OCI-LY7 (cell line): ENCODE data around the gene APBB1IP. TPM values are rescaled to one million over a fixed set of nuclear protein-coding genes. Genes with fewer than 3 reads are reported as not detected.

Experiments used
- BruUV-seq: library from RNA; stranded (reverse); fragments of 400-500 nt; replicated peaks from 2 replicates; lab custom pipeline; 2021; lab: Mats Ljungman, UMichigan
- CTCF ChIA-PET: fragments of 300-600 bp; sonication (Branson Sonifier 250); formaldehyde crosslinking; loops from one replicate; lab custom pipeline; 2022; ENCODE audit warnings: antibody characterized with exemption; ENCODE audit not compliant: unreplicated experiment; lab: Charles Lee
- POLR2A ChIA-PET: fragments of 300-600 bp; sonication (Branson Sonifier 250); formaldehyde crosslinking; loops from one replicate; lab custom pipeline; 2022; ENCODE audit warnings: antibody characterized with exemption; lab: Charles Lee
- DNase-seq: peaks from one replicate; pipeline ENCODE4 v3.0.0-alpha.2; 2015; ENCODE audit warnings: low spot score
- H2AFZ ChIP-seq: fragments of 200-600 bp; sonication (generic), shearing (Covaris generic); 2 replicates; pipeline ENCODE4 v1.6.1; 2014; ENCODE audit warnings: mild to moderate bottlenecking, antibody characterized with exemption, low read length, moderate library complexity
- H3K27ac ChIP-seq: fragments of 200-600 bp; sonication (generic); 2 replicates; pipeline ENCODE4 v1.5.1; 2014; ENCODE audit warnings: mixed run types, low read depth, mild to moderate bottlenecking, moderate library complexity, low read length, inconsistent platforms; ENCODE audit not compliant: poor library complexity, severe bottlenecking
- H3K36me3 ChIP-seq: fragments of 200-600 bp; sonication (generic); 2 replicates; pipeline ENCODE4 v1.6.1; 2014; ENCODE audit warnings: mild to moderate bottlenecking, antibody characterized with exemption, low read length, moderate library complexity, mixed read lengths; ENCODE audit not compliant: insufficient read depth
- H3K4me1 ChIP-seq: fragments of 200-600 bp; sonication (generic); 2 replicates; pipeline ENCODE4 v1.5.1; 2014; ENCODE audit warnings: mild to moderate bottlenecking, low read length; ENCODE audit not compliant: insufficient read depth, poor library complexity, severe bottlenecking
- H3K4me2 ChIP-seq: fragments of 200-600 bp; sonication (generic); 2 replicates; pipeline ENCODE4 v1.6.1; 2014; ENCODE audit warnings: mild to moderate bottlenecking, low read length
- H3K4me3 ChIP-seq: fragments of 200-600 bp; sonication (generic); 2 replicates; pipeline ENCODE4 v1.5.1; 2014; ENCODE audit warnings: mild to moderate bottlenecking, low read depth, low read length; ENCODE audit not compliant: poor library complexity, severe bottlenecking
- H3K79me2 ChIP-seq: fragments of 200-600 bp; sonication (generic); 2 replicates; pipeline ENCODE4 v1.6.1; 2016; ENCODE audit warnings: low read depth, mild to moderate bottlenecking, low read length, moderate library complexity, mixed read lengths; ENCODE audit not compliant: insufficient read depth
- H3K9me2 ChIP-seq: fragments of 200-600 bp; sonication (generic); 2 replicates; pipeline ENCODE4 v1.6.1; 2016; ENCODE audit warnings: mild to moderate bottlenecking, low read length, mixed read lengths; ENCODE audit not compliant: insufficient read depth
- H3K9me3 ChIP-seq: fragments of 200-600 bp; sonication (generic); 2 replicates; pipeline ENCODE4 v1.6.1; 2014; ENCODE audit warnings: mild to moderate bottlenecking, mixed run types, low read length, mixed read lengths
- H4K20me1 ChIP-seq: fragments of 200-600 bp; sonication (generic); 2 replicates; pipeline ENCODE4 v1.6.1; 2014; ENCODE audit warnings: mild to moderate bottlenecking, antibody characterized with exemption, low read length, moderate library complexity, mixed read lengths; ENCODE audit not compliant: insufficient read depth
- EZH2phosphoT487 ChIP-seq: fragments of 200-600 bp; sonication (generic); IDR thresholded peaks from 2 replicates; pipeline ENCODE4 v1.6.1; 2018; ENCODE audit warnings: low read depth, borderline replicate concordance, mild to moderate bottlenecking, mixed run types, antibody characterized with exemption, low read length, moderate library complexity, mixed read lengths
- intact Hi-C: fragments of 100-400 bp; cut with micrococcal nuclease; formaldehyde crosslinking; loops from one replicate; pipeline ENCODE4 v1.10.0; 2022; ENCODE audit not compliant: unreplicated experiment
- total RNA-seq, 2 experiments: library from RNA; depleted of rRNA in 1 of 2; stranded (reverse); fragments of >200 nt in 1 of 2; shearing (Covaris generic) in 1 of 2; gene quantifications; 2 replicates each; pipeline ENCODE4 v1.2.3, GENCODE V29; 2014 to 2022
- TF ChIP-seq, protein P1 (sequence below): fragments of 200-600 bp; sonication (generic); conservative IDR thresholded peaks from 2 replicates; pipeline ENCODE4 v1.5.1; 2014; ENCODE audit warnings: mild to moderate bottlenecking, antibody characterized with exemption, low read length, moderate library complexity, mixed read lengths

The APBB1IP gene
- total RNA-seq, 2 experiments from 2014 or later = 65.8 to 167 TPM

DNA sequence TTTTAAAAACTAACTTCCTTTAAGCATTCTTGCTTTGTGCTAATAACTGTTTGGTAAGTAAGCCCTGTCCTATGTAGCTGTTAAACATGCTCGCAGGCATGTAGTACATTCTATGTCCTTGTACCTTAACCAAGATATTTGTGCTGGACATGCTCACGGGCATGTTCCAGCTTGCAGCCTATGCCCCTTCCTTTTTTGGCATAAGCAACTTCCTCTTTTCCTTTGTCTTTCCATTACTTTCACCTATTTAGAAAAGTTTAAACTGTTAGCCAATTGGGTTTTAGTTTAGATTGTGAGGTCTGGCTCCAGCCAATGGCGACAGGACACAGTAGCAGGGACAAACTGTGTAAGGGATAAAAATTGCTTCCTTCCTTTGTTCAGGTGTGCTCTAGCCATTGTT, 14.4 kb upstream of the APBB1IP start:
- no peak overlapping the region for H2AFZ ChIP-seq
- no peaks in the 10 kb centered on the region for H3K9me2 ChIP-seq
- intact Hi-C loops = no loop called here
- no peak overlapping the region for H3K27ac ChIP-seq
- peaks cover 6% of the 10 kb centered on the region; the same call in 1 of the 2 replicates for H3K9me3 ChIP-seq
- H3K4me3 ChIP-seq = no peak overlapping the region
- H3K79me2 ChIP-seq = no peaks in the 10 kb centered on the region
- TF ChIP-seq, protein P1, sequence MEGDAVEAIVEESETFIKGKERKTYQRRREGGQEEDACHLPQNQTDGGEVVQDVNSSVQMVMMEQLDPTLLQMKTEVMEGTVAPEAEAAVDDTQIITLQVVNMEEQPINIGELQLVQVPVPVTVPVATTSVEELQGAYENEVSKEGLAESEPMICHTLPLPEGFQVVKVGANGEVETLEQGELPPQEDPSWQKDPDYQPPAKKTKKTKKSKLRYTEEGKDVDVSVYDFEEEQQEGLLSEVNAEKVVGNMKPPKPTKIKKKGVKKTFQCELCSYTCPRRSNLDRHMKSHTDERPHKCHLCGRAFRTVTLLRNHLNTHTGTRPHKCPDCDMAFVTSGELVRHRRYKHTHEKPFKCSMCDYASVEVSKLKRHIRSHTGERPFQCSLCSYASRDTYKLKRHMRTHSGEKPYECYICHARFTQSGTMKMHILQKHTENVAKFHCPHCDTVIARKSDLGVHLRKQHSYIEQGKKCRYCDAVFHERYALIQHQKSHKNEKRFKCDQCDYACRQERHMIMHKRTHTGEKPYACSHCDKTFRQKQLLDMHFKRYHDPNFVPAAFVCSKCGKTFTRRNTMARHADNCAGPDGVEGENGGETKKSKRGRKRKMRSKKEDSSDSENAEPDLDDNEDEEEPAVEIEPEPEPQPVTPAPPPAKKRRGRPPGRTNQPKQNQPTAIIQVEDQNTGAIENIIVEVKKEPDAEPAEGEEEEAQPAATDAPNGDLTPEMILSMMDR = no peak
- no peak for TF ChIP-seq EZH2phosphoT487
- no peaks in the 10 kb centered on the region for H3K4me1 ChIP-seq
- ChIA-PET POLR2A (interaction anchor here (0.6 to 2.3 kb wide), 6 partner anchors 10 to 97 kb away, joined by 3 to 9 read pairs (median 4); no protein-coding TSS in a partner anchor), CTCF (no interaction called here)
- no peaks in the 10 kb centered on the region for H4K20me1 ChIP-seq
- no peak overlapping the region for H3K4me2 ChIP-seq
- H3K36me3 ChIP-seq = no peaks in the 10 kb centered on the region
- no TSS peak for BruUV-seq
- no peak for DNase-seq

DNA sequence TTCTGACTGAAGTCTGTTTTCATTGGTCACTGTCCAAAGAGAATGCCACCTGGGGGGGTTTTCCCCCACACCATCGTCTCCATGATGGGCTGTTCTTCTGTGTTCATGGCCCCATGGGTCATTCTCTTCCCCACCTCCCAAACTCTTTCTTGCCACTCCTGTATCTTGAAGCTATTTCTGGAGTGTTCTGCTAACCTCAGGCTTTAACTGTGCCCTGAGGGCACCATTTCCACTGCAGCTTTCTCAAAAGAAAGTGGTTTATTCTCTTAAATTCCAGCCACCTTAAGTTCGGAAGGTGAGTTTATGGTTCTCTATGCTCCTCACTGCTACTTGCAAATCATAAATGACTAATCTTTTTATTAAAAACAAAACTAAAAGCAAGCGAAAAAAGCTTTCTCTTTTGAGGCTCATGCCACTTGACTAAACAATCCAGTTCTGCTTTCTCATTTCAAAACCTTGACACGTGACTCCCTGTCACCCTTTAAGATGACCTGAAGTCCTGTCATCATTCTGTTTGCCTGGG, 7.4 kb upstream of the APBB1IP start:
- H3K36me3 ChIP-seq = no peaks in the 10 kb centered on the region
- no peak overlapping the region for H3K4me3 ChIP-seq
- BruUV-seq = no TSS peak
- TF ChIP-seq EZH2phosphoT487 = no peak
- TF ChIP-seq, protein P1 = no peak
- H3K27ac ChIP-seq = no peak overlapping the region
- peak overlapping the region; percentile 87 for H2AFZ ChIP-seq
- H3K79me2 ChIP-seq = peaks cover under 1% of the 10 kb centered on the region; the same call in 1 of the 2 replicates
- H3K4me1 ChIP-seq = peaks cover 19% of the 10 kb centered on the region
- ChIA-PET POLR2A (interaction anchor here (0.7 to 2.0 kb wide), 9 partner anchors 10 to 56 kb away, joined by 3 to 15 read pairs (median 7); no protein-coding TSS in a partner anchor), CTCF (no interaction called here)
- H3K9me3 ChIP-seq = no peaks in the 10 kb centered on the region
- peak overlapping the region; percentile 32; the same call in 1 of the 2 replicates for H3K4me2 ChIP-seq
- intact Hi-C loops = no loop called here
- no peaks in the 10 kb centered on the region for H3K9me2 ChIP-seq
- peak; percentile 68 for DNase-seq
- H4K20me1 ChIP-seq = no peaks in the 10 kb centered on the region

DNA sequence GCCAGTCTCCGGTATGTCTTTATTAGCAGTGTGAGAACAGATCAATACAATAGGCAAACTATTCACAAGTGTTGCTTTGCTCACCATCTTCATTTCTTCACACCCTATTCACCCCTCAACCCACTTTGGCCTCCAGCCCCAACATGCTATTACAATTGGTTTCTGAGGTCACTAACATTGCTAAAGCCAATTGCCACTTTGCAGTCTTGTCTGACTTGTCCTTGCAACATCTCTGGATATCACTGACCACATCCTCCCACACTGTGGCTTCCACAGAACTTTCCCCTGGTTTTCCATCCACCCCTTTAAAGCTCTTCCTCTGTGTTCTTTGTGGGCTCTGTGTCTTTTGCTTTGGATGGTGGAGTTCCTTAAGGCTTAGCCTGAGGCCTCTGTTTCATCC, 5.2 kb upstream of the APBB1IP start:
- H3K9me3 ChIP-seq = no peaks in the 10 kb centered on the region
- ChIA-PET POLR2A (no interaction called here), CTCF (no interaction called here)
- H3K4me3 ChIP-seq = no peak overlapping the region
- no peak for DNase-seq
- peaks cover 35% of the 10 kb centered on the region for H3K4me1 ChIP-seq
- TF ChIP-seq EZH2phosphoT487 = no peak
- TF ChIP-seq, protein P1 = no peak
- no peak overlapping the region for H2AFZ ChIP-seq
- H4K20me1 ChIP-seq = no peaks in the 10 kb centered on the region
- no peak overlapping the region for H3K27ac ChIP-seq
- peaks cover 18% of the 10 kb centered on the region; the same call in 1 of the 2 replicates for H3K79me2 ChIP-seq
- H3K36me3 ChIP-seq = no peaks in the 10 kb centered on the region
- BruUV-seq = no TSS peak
- intact Hi-C loops = no loop called here
- H3K9me2 ChIP-seq = no peaks in the 10 kb centered on the region
- H3K4me2 ChIP-seq = no peak overlapping the region
